GM19025 (cell line): ENCODE measurements around the gene CCDC197.

Experiments used
- ATAC-seq: cut with Tn5 transposase; IDR thresholded peaks from one replicate; pipeline ENCODE4 v1.9.1; 2021; ENCODE audit warnings: mild to moderate bottlenecking, low read depth, moderate library complexity; ENCODE audit not compliant: unreplicated experiment

The CCDC197 gene

GRCh38 chr14:94038921-94039629, 42.0 kb downstream of the CCDC197 start:
- ATAC-seq: no peak

GRCh38 chr14:94040247-94040646, 43.1 kb downstream of the CCDC197 start:
- no peak for ATAC-seq

DNA sequence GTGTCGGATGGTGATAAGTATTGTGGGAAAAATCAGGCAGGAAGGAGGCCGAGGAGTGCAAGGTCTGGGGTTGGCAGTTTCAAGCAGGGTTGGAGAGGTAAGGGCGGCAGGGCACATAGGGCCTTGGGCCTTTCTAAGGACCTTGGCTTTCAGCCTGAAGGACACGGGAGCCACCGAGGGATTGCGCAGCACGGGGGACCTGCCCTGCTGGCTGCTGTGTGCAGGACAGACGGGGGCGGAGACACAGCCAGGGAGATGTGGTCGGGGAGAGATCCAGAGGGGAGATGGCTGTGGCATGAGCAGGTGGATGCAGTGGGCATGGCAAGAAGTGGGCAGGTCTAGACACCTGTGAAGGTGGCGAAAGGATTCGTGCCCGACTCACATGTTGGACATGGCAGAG, 43.7 kb downstream of the CCDC197 start:
- no peak for ATAC-seq

DNA sequence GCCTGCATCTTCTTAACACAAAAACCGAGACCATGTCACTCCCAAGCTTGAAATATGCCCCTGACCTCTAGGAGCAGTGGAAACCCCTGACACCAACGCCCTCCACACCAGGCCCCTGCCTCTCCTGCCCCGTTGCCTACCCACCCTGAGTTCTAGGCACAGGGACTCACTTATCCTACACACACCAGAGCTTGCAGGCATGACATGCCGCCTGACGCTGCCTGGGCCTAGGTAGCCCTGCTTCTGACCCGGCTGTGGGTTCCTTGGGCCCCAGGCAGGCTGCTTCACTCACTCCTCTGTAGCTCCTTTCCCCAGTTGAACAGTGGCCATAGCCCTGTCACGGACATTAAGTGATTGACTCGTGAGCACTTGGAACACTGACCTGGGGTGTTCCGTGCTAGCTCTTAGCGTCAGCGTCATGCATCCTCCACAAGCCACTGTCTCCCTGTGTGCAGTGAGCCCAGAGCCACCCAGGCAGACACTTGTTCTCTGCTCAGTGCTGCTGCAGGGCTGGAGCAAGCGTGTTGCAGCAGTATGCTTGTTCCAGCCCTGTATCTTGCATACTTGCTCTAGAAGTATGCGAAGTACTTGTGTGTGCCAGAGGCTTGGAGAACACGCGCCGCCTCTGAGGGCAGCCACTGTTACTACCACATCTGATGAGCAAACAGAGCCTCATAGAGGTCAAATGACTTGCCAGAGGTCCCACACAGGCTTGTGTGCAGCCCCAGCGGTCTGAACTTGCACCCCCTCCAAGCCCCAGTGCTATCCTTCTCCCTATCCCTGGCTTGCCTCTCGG, 44.6 kb downstream of the CCDC197 start:
- ATAC-seq: no peak

DNA sequence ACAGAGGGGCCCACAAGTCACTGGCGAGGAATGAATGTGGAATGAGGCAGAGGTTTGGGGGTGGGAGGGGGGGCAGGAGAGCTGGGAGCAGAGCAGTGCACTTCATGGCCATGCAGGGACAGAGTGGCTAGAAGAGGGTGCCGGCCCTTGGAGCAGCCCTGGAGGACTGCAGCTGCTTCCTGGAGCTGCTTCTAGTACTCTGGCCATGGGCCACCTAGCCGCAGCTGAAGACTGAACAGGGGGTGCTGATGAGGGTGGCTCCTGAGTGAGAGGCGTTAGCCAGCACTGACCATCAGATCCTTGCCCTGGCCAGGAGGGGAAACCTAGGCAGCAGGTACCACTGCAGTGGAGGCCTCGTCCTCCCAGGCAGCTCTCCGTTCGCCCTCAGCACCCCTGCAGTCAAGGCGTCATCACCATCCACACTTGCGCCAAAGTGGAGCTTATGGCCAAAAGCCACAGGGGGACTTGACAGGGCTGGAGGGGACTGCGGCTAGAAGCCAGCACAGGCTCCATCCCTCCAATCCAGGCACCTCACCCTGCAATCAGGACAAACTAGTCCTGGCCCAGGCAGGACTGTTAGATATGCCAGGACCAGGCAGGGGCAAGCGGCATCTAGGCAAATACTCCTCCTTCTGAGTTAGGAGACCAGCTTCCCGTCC, 45.5 kb downstream of the CCDC197 start:
- no peak for ATAC-seq

- no peak for ATAC-seq
Measured at GRCh38 chr14:94043111-94043755, 46.1 kb downstream of the CCDC197 start.

- no peak for ATAC-seq
Measured at GRCh38 chr14:94043756-94044475, 46.8 kb downstream of the CCDC197 start.

DNA sequence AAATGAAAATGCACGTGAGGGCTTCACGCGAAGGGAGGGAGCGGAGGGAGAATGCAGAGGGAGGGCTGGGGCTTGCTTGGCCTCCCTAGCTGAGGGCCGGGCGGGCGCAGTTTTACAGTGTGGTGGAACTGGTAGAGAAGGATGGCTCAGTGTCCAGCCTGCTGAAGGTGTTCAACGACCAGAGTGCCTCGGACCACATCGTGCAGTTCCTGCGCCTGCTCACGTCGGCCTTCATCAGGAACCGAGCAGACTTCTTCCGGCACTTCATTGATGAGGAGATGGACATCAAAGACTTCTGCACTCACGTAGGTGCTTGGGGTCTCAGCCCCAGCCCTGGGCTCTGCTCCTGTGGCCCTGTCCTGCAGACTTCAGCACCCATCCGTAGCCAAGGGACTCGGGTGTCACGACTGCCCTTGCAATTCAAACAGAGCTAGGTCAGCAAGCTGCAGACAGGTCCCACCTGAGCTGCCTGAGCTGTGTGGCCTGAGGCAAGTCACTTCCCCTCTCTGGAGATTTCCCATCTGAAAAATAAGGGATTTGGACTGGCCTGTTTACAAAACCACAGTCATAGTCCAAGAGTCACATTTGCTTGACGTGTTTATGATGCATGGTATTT, 47.5 kb downstream of the CCDC197 start:
- ATAC-seq: no peak

DNA sequence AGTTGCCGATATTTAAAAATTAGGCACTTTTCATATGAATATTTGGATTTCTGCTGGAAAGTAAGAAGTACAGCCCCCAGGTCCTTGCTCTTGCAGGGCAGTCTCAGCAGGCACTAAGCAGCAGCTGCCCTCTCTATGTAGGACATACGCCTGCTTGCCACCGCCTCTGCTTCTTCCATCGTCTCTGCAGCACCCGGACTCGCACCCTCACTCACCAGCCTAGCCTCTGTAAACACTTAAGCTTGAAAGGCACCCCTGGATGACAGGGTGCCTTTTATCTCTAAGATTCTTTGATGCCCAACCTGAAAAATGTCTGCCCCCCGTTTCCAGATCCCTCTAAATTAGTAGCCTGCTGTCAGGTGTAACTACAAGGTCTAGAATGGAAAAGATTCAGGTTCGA, 48.0 kb downstream of the CCDC197 start:
- no peak for ATAC-seq

DNA sequence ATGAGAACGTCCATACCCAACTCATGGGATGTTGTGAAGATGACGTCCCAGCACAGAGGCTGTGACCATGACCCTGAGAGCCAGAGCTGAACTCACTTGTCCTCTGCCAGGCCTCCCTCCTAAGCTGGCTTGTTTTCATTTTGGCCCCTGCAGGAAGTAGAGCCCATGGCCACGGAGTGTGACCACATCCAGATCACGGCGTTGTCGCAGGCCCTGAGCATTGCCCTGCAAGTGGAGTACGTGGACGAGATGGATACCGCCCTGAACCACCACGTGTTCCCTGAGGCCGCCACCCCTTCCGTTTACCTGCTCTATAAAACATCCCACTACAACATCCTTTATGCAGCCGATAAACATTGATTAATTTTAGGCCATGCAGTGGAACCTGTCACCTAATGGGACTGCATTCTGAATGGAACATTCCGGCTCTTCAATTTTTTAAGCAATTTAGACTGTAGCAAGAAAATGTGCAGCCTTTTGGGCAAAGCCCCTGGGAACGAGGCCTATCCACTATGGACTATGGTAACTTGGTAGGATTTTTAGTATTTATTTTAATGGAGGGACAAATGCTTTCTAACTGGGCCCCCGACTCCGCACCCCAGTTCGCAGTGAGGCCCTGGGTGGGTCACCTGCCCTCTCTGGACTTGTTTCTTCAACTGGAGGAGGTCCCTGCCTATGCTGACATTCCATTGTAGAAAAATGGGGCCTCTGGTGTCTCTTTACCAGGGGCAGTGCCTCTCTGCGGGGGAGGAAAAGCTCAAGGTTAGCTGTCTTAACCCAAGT, 48.7 kb downstream of the CCDC197 start:
- no peak for ATAC-seq

GRCh38 chr14:94046696-94047250, 49.7 kb downstream of the CCDC197 start:
- ATAC-seq: no peak

DNA sequence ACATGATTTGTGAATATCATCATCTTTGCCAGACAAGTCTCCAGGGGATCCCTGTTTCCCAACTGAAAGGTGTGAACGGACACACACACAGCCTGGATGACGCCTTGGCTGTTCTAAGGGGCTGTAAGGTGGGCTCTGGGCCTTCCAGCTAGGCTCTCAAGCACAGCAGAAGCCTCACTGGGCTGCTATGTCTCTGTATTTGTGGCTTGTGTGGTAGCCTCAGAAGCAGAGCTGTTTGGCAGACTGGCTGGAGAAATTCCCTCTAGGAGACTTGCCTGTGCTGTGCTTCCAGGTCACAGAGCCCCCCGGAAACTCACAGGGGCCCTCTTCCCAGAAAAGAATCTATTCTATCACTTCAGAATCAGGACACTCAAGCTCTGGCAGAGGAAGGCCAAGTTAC, 50.5 kb downstream of the CCDC197 start:
- ATAC-seq: no peak

- no peak for ATAC-seq
Measured at GRCh38 chr14:94048691-94049624, 51.9 kb downstream of the CCDC197 start.

GRCh38 chr14:94049625-94050023, 52.5 kb downstream of the CCDC197 start:
- no peak for ATAC-seq

- no peak for ATAC-seq
Measured at GRCh38 chr14:94050231-94050880, 53.3 kb downstream of the CCDC197 start.

DNA sequence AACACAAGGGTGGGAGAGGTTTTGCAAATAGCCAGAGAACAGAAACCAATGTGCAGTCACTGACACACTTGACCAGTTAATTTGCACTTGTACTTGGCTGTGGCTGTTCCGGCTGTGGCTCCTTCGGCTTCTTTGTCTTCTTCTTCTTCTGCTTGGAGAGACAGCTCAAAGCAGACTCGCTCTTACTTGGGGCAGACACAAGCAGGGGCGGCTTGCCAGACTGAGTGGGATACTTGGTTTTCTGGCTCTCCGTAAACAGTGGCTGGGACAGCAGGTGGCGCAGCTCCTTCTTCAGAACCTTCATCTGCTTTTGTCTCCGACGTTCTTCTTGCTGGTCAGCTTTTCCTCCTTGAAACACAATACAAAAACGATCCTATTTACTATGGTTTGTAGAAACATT, 54.0 kb downstream of the CCDC197 start:
- no peak for ATAC-seq

GRCh38 chr14:94051779-94052178, 54.7 kb downstream of the CCDC197 start:
- ATAC-seq: no peak
